Breast epithelium (tissue), 3 donors: ENCODE results near the gene FAM50B.

Source experiments
- CTCF ChIP-seq, 3 donors: fragments of 450-650 bp; IDR thresholded peaks; one replicate each; pipeline ENCODE4 v1.5.1; 2016 to 2017; ENCODE audit warnings: antibody characterized with exemption in 3 of 3, mild to moderate bottlenecking in 3 of 3, moderate library complexity in 3 of 3
- POLR2A ChIP-seq: fragments of 450-650 bp; IDR thresholded peaks from one replicate; pipeline ENCODE4 v1.6.1; 2016; ENCODE audit warnings: antibody characterized with exemption, mild to moderate bottlenecking, moderate library complexity
- POLR2AphosphoS5 ChIP-seq, 3 donors: sonication (generic); formaldehyde crosslinking; IDR thresholded peaks; one replicate each; pipeline ENCODE4 v1.6.1; 2017; ENCODE audit warnings: antibody characterized with exemption in 3 of 3

- no peak for TF ChIP-seq CTCF (IDR thresholded peaks at IDR 0.05)
- TF ChIP-seq POLR2A: no peak
- TF ChIP-seq POLR2AphosphoS5 (IDR thresholded peaks at IDR 0.05): no peak
Observed at GRCh38 chr6:3799719-3800118, 49.5 kb upstream of the FAM50B start.
